Stimulated activated naive B cell treated with anti-CD40 and anti-IgM and Interleukin-4, amounts not matched to agents 10 μg/mL and 1 μg/mL and 100 μg/mL, for 72 hours (primary cell): ENCODE results near the gene CELF5.
"Not testable (repeated sequence)": the region's sequence is repeated elsewhere in the genome, so short reads cannot be mapped to it uniquely, and the experiment has no call there.

Experiments
- ATAC-seq, 2 donors: fragments of 150-1000 bp; cut with Tn5 transposase; replicated peaks; 2 replicates each; pipeline ENCODE4 v1.10.0; 2021; ENCODE audit warnings: moderate library complexity in 1 of 2
- DNase-seq: peaks from one replicate; pipeline ENCODE4 v3.0.0; 2021
- H3K27ac Mint-ChIP-seq: one replicate; pipeline ENCODE4 v1.8.0; 2022; ENCODE audit warnings: mild to moderate bottlenecking, mixed read lengths
- H3K27me3 Mint-ChIP-seq, 2 donors: one replicate each; pipeline ENCODE4 v1.8.0; 2022; ENCODE audit warnings: mixed read lengths in 2 of 2
- H3K36me3 Mint-ChIP-seq, 2 donors: one replicate each; pipeline ENCODE4 v1.8.0; 2022; ENCODE audit warnings: mixed read lengths in 2 of 2, mild to moderate bottlenecking in 1 of 2
- H3K4me1 Mint-ChIP-seq, 2 donors: one replicate each; pipeline ENCODE4 v1.8.0; 2022; ENCODE audit warnings: mixed read lengths in 2 of 2, mild to moderate bottlenecking in 1 of 2
- H3K4me3 Mint-ChIP-seq, 2 donors: one replicate each; pipeline ENCODE4 v1.8.0; 2022; ENCODE audit warnings: mild to moderate bottlenecking in 2 of 2, mixed read lengths in 2 of 2, moderate library complexity in 1 of 2
- H3K9me3 Mint-ChIP-seq, 2 donors: one replicate each; pipeline ENCODE4 v1.8.0; 2022; ENCODE audit warnings: mixed read lengths in 2 of 2, mild to moderate bottlenecking in 1 of 2

CELF5 gene

GRCh38 chr19:3210347-3211017 lies 14.0 kb upstream of the CELF5 start:
- H3K27me3 Mint-ChIP-seq = no peaks in the 10 kb centered on the region
- H3K4me3 Mint-ChIP-seq = peak overlapping the region in 1 of 2 donors; percentile 22
- H3K9me3 Mint-ChIP-seq = no peaks in the 10 kb centered on the region
- ATAC-seq (peak; percentile 85 to 87), DNase-seq (peak; percentile 48)
- peaks cover 12 to 26% of the 10 kb centered on the region in 2 donors for H3K36me3 Mint-ChIP-seq
- peak overlapping the region; percentile 81 for H3K27ac Mint-ChIP-seq
- H3K4me1 Mint-ChIP-seq = peaks cover 13 to 24% of the 10 kb centered on the region in 2 donors

- H3K4me3 Mint-ChIP-seq = no peak overlapping the region
Measured at GRCh38 chr19:3211191-3211590, 13.3 kb upstream of the CELF5 start.

GRCh38 chr19:3213159-3213558 lies 11.3 kb upstream of the CELF5 start:
- Mint-ChIP-seq H3K4me1 (peaks cover 13 to 24% of the 10 kb centered on the region in 2 donors), H3K4me3 (peak overlapping the region in 1 of 2 donors; percentile 18), H3K36me3 (peaks cover 11 to 24% of the 10 kb centered on the region in 2 donors), H3K27ac (peak overlapping the region; percentile 38), H3K9me3 (no peaks in the 10 kb centered on the region), H3K27me3 (no peaks in the 10 kb centered on the region)
- DNase-seq = no peak
- ATAC-seq = no peak

More at GRCh38 chr19:3211191-3211590, 13.3 kb upstream of the CELF5 start:
- peaks cover 11 to 25% of the 10 kb centered on the region in 2 donors for H3K36me3 Mint-ChIP-seq
- peaks cover 13 to 24% of the 10 kb centered on the region in 2 donors for H3K4me1 Mint-ChIP-seq
- no peaks in the 10 kb centered on the region for H3K27me3 Mint-ChIP-seq
- H3K9me3 Mint-ChIP-seq = no peaks in the 10 kb centered on the region
- H3K27ac Mint-ChIP-seq = peak overlapping the region; percentile 81
- ATAC-seq (no peak), DNase-seq (no peak)

- no peak overlapping the region for H3K4me3 Mint-ChIP-seq
- DNase-seq (no peak), ATAC-seq (no peak)
- H3K4me1 Mint-ChIP-seq = peaks cover 5 to 13% of the 10 kb centered on the region in 2 donors
- peak overlapping the region; percentile 60 for H3K27ac Mint-ChIP-seq
- H3K36me3 Mint-ChIP-seq = peaks cover 4 to 12% of the 10 kb centered on the region in 2 donors
- no peaks in the 10 kb centered on the region for H3K27me3 Mint-ChIP-seq
- H3K9me3 Mint-ChIP-seq = no peaks in the 10 kb centered on the region
Measured at GRCh38 chr19:3216874-3217273, 7.6 kb upstream of the CELF5 start.

GRCh38 chr19:3220576-3220975 lies 3.9 kb upstream of the CELF5 start:
- H3K4me1 Mint-ChIP-seq = peaks cover 0 to 3% of the 10 kb centered on the region in 2 donors
- no peak overlapping the region for H3K4me3 Mint-ChIP-seq
- H3K27me3 Mint-ChIP-seq = peaks cover 7 to 9% of the 10 kb centered on the region in 2 donors
- no peaks in the 10 kb centered on the region for H3K9me3 Mint-ChIP-seq
- no peak for DNase-seq
- peaks cover 4% of the 10 kb centered on the region in 2 donors for H3K36me3 Mint-ChIP-seq
- no peak overlapping the region for H3K27ac Mint-ChIP-seq
- ATAC-seq = no peak

GRCh38 chr19:3221576-3221975 lies 2.9 kb upstream of the CELF5 start:
- H3K4me3 Mint-ChIP-seq, H3K4me1 Mint-ChIP-seq, H3K36me3 Mint-ChIP-seq, H3K27ac Mint-ChIP-seq, DNase-seq, ATAC-seq, H3K9me3 Mint-ChIP-seq: not testable (repeated sequence)
- H3K27me3 Mint-ChIP-seq = peaks cover 13 to 19% of the 10 kb centered on the region in 2 donors

GRCh38 chr19:3222709-3223108 lies 1.8 kb upstream of the CELF5 start:
- Mint-ChIP-seq H3K9me3 (no peaks in the 10 kb centered on the region), H3K4me3 (no peak overlapping the region), H3K4me1 (peaks cover 1 to 3% of the 10 kb centered on the region in 2 donors), H3K27ac (no peak overlapping the region), H3K36me3 (no peaks in the 10 kb centered on the region), H3K27me3 (peaks cover 24 to 30% of the 10 kb centered on the region in 2 donors)
- ATAC-seq (no peak), DNase-seq (no peak)

GRCh38 chr19:3225169-3225485 lies 666 bp downstream of the CELF5 start:
- DNase-seq (no peak), ATAC-seq (no peak)
- Mint-ChIP-seq H3K27ac (no peak overlapping the region), H3K4me3 (peak overlapping the region in 1 of 2 donors; percentile 19), H3K36me3 (no peaks in the 10 kb centered on the region), H3K9me3 (no peaks in the 10 kb centered on the region), H3K4me1 (peaks cover 6 to 7% of the 10 kb centered on the region in 2 donors), H3K27me3 (peaks cover 29 to 37% of the 10 kb centered on the region in 2 donors)

- Mint-ChIP-seq H3K27ac (no peak overlapping the region), H3K4me3 (no peak overlapping the region), H3K27me3 (peaks cover 29 to 37% of the 10 kb centered on the region in 2 donors), H3K4me1 (peaks cover 6 to 7% of the 10 kb centered on the region in 2 donors), H3K9me3 (no peaks in the 10 kb centered on the region), H3K36me3 (no peaks in the 10 kb centered on the region)
- no peak for ATAC-seq
- DNase-seq = no peak
Measured at GRCh38 chr19:3225677-3226093, 1.2 kb downstream of the CELF5 start.

- Mint-ChIP-seq H3K27me3 (peaks cover 29 to 37% of the 10 kb centered on the region in 2 donors), H3K4me3 (no peak overlapping the region), H3K27ac (no peak overlapping the region), H3K9me3 (peaks cover 0 to 2% of the 10 kb centered on the region in 2 donors), H3K36me3 (no peaks in the 10 kb centered on the region), H3K4me1 (peaks cover 6 to 7% of the 10 kb centered on the region in 2 donors)
- no peak for DNase-seq
- no peak for ATAC-seq
Measured at GRCh38 chr19:3227054-3227626, 2.7 kb downstream of the CELF5 start.

GRCh38 chr19:3229346-3229743 lies 4.9 kb downstream of the CELF5 start:
- Mint-ChIP-seq H3K4me1 (peaks cover 5 to 7% of the 10 kb centered on the region in 2 donors), H3K9me3 (peaks cover 0 to 2% of the 10 kb centered on the region in 2 donors), H3K27ac (no peak overlapping the region)

GRCh38 chr19:3229888-3230496 lies 5.5 kb downstream of the CELF5 start:
- H3K4me1 Mint-ChIP-seq = peaks cover 5 to 7% of the 10 kb centered on the region in 2 donors
- H3K27me3 Mint-ChIP-seq = peaks cover 41 to 48% of the 10 kb centered on the region in 2 donors
- peaks cover 0 to 2% of the 10 kb centered on the region in 2 donors for H3K9me3 Mint-ChIP-seq
- no peaks in the 10 kb centered on the region for H3K36me3 Mint-ChIP-seq
- H3K27ac Mint-ChIP-seq = no peak overlapping the region
- no peak for DNase-seq
- no peak overlapping the region for H3K4me3 Mint-ChIP-seq
- ATAC-seq = no peak

More at GRCh38 chr19:3229346-3229743, 4.9 kb downstream of the CELF5 start:
- no peaks in the 10 kb centered on the region for H3K36me3 Mint-ChIP-seq
- DNase-seq = no peak
- peaks cover 35 to 42% of the 10 kb centered on the region in 2 donors for H3K27me3 Mint-ChIP-seq
- no peak for ATAC-seq
- no peak overlapping the region for H3K4me3 Mint-ChIP-seq

- DNase-seq (no peak), ATAC-seq (no peak)
- Mint-ChIP-seq H3K27me3 (peaks cover 49 to 51% of the 10 kb centered on the region in 2 donors), H3K4me3 (no peak overlapping the region), H3K4me1 (peaks cover 3 to 7% of the 10 kb centered on the region in 2 donors), H3K27ac (no peak overlapping the region), H3K36me3 (no peaks in the 10 kb centered on the region), H3K9me3 (peaks cover 0 to 2% of the 10 kb centered on the region in 2 donors)
Measured at GRCh38 chr19:3231288-3231687, 6.8 kb downstream of the CELF5 start.

- Mint-ChIP-seq H3K9me3 (peaks cover 0 to 2% of the 10 kb centered on the region in 2 donors), H3K36me3 (no peaks in the 10 kb centered on the region), H3K4me1 (peaks cover 0 to 2% of the 10 kb centered on the region in 2 donors), H3K27ac (no peak overlapping the region), H3K4me3 (no peak overlapping the region), H3K27me3 (peaks cover 33% of the 10 kb centered on the region in 2 donors)
- ATAC-seq = no peak
- DNase-seq = no peak
Measured at GRCh38 chr19:3233116-3233515, 8.7 kb downstream of the CELF5 start.
